K562 treated with DMSO at 1 percent for 48 hours (cell line): ENCODE measurements around the gene TAC3. TPM values are rescaled to one million over a fixed set of nuclear protein-coding genes. Genes with fewer than 3 reads are reported as not detected.

Source experiments
- total RNA-seq: library from RNA; unstranded; fragments of 300-600 nt; gene quantifications from 2 replicates; pipeline ENCODE4 v1.2.3, GENCODE V29; 2022; ENCODE audit warnings: low replicate concordance; ENCODE audit errors: extremely low read depth

TAC3 gene
- not detected in 2 replicates for total RNA-seq

GRCh38 chr12:57016348-57016747 is at the start of gene TAC3:
Gene TAC3 (minus strand): TSS chr12:57016529. CDS start chr12:57015797, 732 bp downstream.

GRCh38 chr12:57049890-57050289 is 33.6 kb upstream of the TAC3 start, which contains the start of gene MYO1A:
Gene MYO1A (minus strand): TSS chr12:57050129. CDS start chr12:57048323, 1,806 bp downstream.

GRCh38 chr12:57005980-57006808 is 10.1 kb downstream of the TAC3 start, which contains the start of gene ZBTB39:
Gene ZBTB39 (minus strand): TSS chr12:57006546. CDS start chr12:57004917, 1,629 bp downstream.

Other genes with a start within 250 kb of the TAC3 start
- not detected in 2 replicates for gene SDR9C7, start 82.1 kb downstream of the TAC3 start, total RNA-seq
- gene RDH16, start 58.9 kb downstream of the TAC3 start, total RNA-seq, result not detected in 2 replicates
- gene ZBTB39, start 10.0 kb downstream of the TAC3 start, total RNA-seq, result not detected in 2 replicates
- gene MYO1A, start 33.6 kb upstream of the TAC3 start, total RNA-seq, result not detected in 2 replicates
- not detected in 2 replicates for gene NEMP1, start 62.3 kb upstream of the TAC3 start, total RNA-seq
- not detected in 2 replicates for gene NAB2, start 72.6 kb upstream of the TAC3 start, total RNA-seq
- not detected in 2 replicates for gene STAT6, start 94.8 kb upstream of the TAC3 start, total RNA-seq
- gene LRP1, start 112.0 kb upstream of the TAC3 start, total RNA-seq, result not detected in 2 replicates
- gene LRP1-AS, start 131.1 kb upstream of the TAC3 start, total RNA-seq, result not detected in 2 replicates
- gene NXPH4, start 200.3 kb upstream of the TAC3 start, total RNA-seq, result not detected in 2 replicates
- gene SHMT2, start 213.2 kb upstream of the TAC3 start, total RNA-seq, result not detected in 2 replicates
- not detected in 2 replicates for gene STAC3, start 234.7 kb upstream of the TAC3 start, total RNA-seq